Prostate gland (tissue), 2 donors: Measurements from ENCODE around the gene FAM221B. TPM values are rescaled to one million over a fixed set of nuclear protein-coding genes. Genes with fewer than 3 reads are reported as not detected.

Experiments
- DNase-seq: peaks from one replicate; pipeline ENCODE4 v3.0.0-alpha.2; 2019; ENCODE audit warnings: low spot score
- H3K27ac ChIP-seq, 2 donors: fragments of 200-600 bp; sonication (generic); 2 replicates each; pipeline ENCODE4 v1.5.1; 2017 to 2019
- H3K27me3 ChIP-seq: fragments of 200-600 bp; sonication (generic); replicated peaks from 2 replicates; pipeline ENCODE4 v1.5.1; 2019; ENCODE audit not compliant: insufficient read depth
- H3K36me3 ChIP-seq, 2 donors: fragments of 200-600 bp; sonication (generic); 1 replicate in 1 of 2; 2 replicates in 1 of 2; pipeline versions ENCODE4 v1.5.1 to v1.8.1; 2017 to 2019
- H3K4me1 ChIP-seq: fragments of 200-600 bp; sonication (generic); replicated peaks from 2 replicates; pipeline ENCODE4 v1.5.1; 2019
- H3K4me3 ChIP-seq, 2 donors: fragments of 200-600 bp; sonication (generic); 2 replicates each; pipeline ENCODE4 v1.5.1; 2017 to 2019
- H3K9me3 ChIP-seq: fragments of 200-600 bp; sonication (generic); 2 replicates; pipeline ENCODE4 v1.5.1; 2017
- CTCF ChIP-seq, 4 experiments: fragments of 200-600 bp in 2 of 4; fragments of 450-650 bp in 2 of 4; sonication (generic) in 2 of 4; IDR thresholded peaks; 1 replicate in 3 of 4; 2 replicates in 1 of 4; pipeline ENCODE4 v1.5.1; 2016 to 2019; ENCODE audit warnings: antibody characterized with exemption in 4 of 4, mild to moderate bottlenecking in 2 of 4, moderate library complexity in 2 of 4
- POLR2A ChIP-seq: fragments of 450-650 bp; IDR thresholded peaks from one replicate; pipeline ENCODE4 v1.6.1; 2016; ENCODE audit warnings: antibody characterized with exemption, mild to moderate bottlenecking
- POLR2AphosphoS5 ChIP-seq: sonication (generic); formaldehyde crosslinking; IDR thresholded peaks from one replicate; pipeline ENCODE4 v1.6.1; 2017; ENCODE audit warnings: antibody characterized with exemption
- WGBS: methylation state at CpG from one replicate; pipeline ENCODE4 v1.1.5; 2018; 5-methylcytosine and 5-hydroxymethylcytosine counted together
- intact Hi-C: fragments of 100-400 bp; cut with DNase I; formaldehyde crosslinking; loops from one replicate; pipeline ENCODE4 v1.14.2; 2022
- total RNA-seq, 2 donors: library from RNA; depleted of rRNA; stranded (reverse); fragments of >200 nt; gene quantifications; one replicate each; pipeline ENCODE4 v1.1.0, GENCODE V29; 2016

Gene FAM221B
- total RNA-seq, 2 donors from 2014 or later: 0.46 to 5.1 TPM

GRCh38 chr9:35835766-35836165 is 7.2 kb upstream of the FAM221B start:
- H3K9me3 ChIP-seq: no peaks in the 10 kb centered on the region
- TF ChIP-seq POLR2A: no peak
- TF ChIP-seq CTCF (IDR thresholded peaks at IDR 0.05): no peak
- TF ChIP-seq POLR2AphosphoS5: no peak
- no peak overlapping the region for H3K4me3 ChIP-seq
- 83% methylated on average over 2 of the region's 2 CpGs for WGBS
- peaks cover 29% of the 10 kb centered on the region for H3K4me1 ChIP-seq
- DNase-seq: no peak
- no peaks in the 10 kb centered on the region for H3K27me3 ChIP-seq
- H3K27ac ChIP-seq: no peak overlapping the region
- intact Hi-C loops: no loop called here
- no peaks in the 10 kb centered on the region for H3K36me3 ChIP-seq

- Histone ChIP-seq H3K27ac (no peak overlapping the region), H3K4me1 (peaks cover 33% of the 10 kb centered on the region), H3K9me3 (no peaks in the 10 kb centered on the region), H3K4me3 (no peak overlapping the region), H3K27me3 (no peaks in the 10 kb centered on the region), H3K36me3 (no peaks in the 10 kb centered on the region)
- no peak for TF ChIP-seq POLR2A
- peak in 2 of 4 experiments; percentile 5 to 17 for TF ChIP-seq CTCF (IDR thresholded peaks at IDR 0.05)
- 93% methylated on average over 3 of the region's 3 CpGs for whole genome bisulfite sequencing
- no peak for DNase-seq
- intact Hi-C loops: no loop called here
Observed at GRCh38 chr9:35835216-35835632, 6.7 kb upstream of the FAM221B start.

- peak overlapping the region; percentile 83 to 99 for H3K27ac ChIP-seq
- H3K36me3 ChIP-seq: no peaks in the 10 kb centered on the region
- intact Hi-C loops: no loop called here
- H3K9me3 ChIP-seq: no peaks in the 10 kb centered on the region
- H3K27me3 ChIP-seq: no peaks in the 10 kb centered on the region
- no peak for DNase-seq
- TF ChIP-seq CTCF (IDR thresholded peaks at IDR 0.05): no peak
- no peak for TF ChIP-seq POLR2AphosphoS5
- no peak for TF ChIP-seq POLR2A
- WGBS: 77% methylated on average over 14 of the region's 14 CpGs
- peaks cover 36% of the 10 kb centered on the region for H3K4me1 ChIP-seq
- H3K4me3 ChIP-seq: no peak overlapping the region
Observed at GRCh38 chr9:35834260-35835215, 6.0 kb upstream of the FAM221B start.

GRCh38 chr9:35832814-35833213 is 4.3 kb upstream of the FAM221B start:
- WGBS: 54% methylated on average over 5 of the region's 5 CpGs
- intact Hi-C loops: no loop called here
- peak overlapping the region; percentile 83 to 99 for H3K27ac ChIP-seq

More at GRCh38 chr9:35832814-35833213, 4.3 kb upstream of the FAM221B start:
- Histone ChIP-seq H3K9me3 (no peaks in the 10 kb centered on the region), H3K4me1 (peaks cover 36% of the 10 kb centered on the region), H3K36me3 (no peaks in the 10 kb centered on the region), H3K27me3 (no peaks in the 10 kb centered on the region), H3K4me3 (no peak overlapping the region)
- TF ChIP-seq POLR2AphosphoS5 (peak; percentile 77), CTCF (IDR thresholded peaks at IDR 0.05) (no peak)
- peak; percentile 83 for DNase-seq
